Keratinocyte (primary cell): ENCODE data around the gene SCP2.

Source experiments
- EZH2 ChIP-seq: IDR thresholded peaks from one replicate; pipeline ENCODE4 v1.6.1; 2012; ENCODE audit warnings: inconsistent platforms, mild to moderate bottlenecking, low read length, moderate library complexity
- TF ChIP-seq, protein P1 (sequence below), 3 experiments: IDR thresholded peaks in 1 of 3; conservative IDR thresholded peaks in 1 of 3; optimal IDR thresholded peaks in 1 of 3; 2 replicates in 2 of 3; 3 replicates in 1 of 3; pipeline versions ENCODE3 to v1.5.1; 2011; ENCODE audit warnings: low read length in 3 of 3, mild to moderate bottlenecking in 3 of 3, moderate library complexity in 2 of 3, control low read depth in 1 of 3, inconsistent platforms in 1 of 3; ENCODE audit not compliant: insufficient read depth in 2 of 3; ENCODE audit errors: extremely low read depth in 1 of 3

DNA sequence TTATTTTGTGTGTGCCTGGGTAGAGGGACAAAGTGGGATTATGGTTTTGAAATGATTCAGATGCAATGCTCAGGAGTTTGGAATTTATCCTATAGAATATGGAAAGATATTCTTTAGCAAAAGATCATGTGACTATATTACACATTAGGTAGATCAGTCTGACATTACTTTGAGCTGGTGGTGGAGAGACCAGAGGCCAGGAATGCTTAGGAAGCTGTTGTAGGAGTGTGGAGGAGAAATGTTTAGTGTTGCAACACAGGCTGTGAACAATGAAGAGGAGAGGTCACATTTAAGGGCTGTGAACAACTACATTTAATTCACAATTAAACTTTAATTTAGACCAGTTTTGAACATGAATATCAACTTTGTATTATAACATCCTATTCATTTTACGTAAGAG, 89.6 kb downstream of the SCP2 start:
- TF ChIP-seq, protein P1, sequence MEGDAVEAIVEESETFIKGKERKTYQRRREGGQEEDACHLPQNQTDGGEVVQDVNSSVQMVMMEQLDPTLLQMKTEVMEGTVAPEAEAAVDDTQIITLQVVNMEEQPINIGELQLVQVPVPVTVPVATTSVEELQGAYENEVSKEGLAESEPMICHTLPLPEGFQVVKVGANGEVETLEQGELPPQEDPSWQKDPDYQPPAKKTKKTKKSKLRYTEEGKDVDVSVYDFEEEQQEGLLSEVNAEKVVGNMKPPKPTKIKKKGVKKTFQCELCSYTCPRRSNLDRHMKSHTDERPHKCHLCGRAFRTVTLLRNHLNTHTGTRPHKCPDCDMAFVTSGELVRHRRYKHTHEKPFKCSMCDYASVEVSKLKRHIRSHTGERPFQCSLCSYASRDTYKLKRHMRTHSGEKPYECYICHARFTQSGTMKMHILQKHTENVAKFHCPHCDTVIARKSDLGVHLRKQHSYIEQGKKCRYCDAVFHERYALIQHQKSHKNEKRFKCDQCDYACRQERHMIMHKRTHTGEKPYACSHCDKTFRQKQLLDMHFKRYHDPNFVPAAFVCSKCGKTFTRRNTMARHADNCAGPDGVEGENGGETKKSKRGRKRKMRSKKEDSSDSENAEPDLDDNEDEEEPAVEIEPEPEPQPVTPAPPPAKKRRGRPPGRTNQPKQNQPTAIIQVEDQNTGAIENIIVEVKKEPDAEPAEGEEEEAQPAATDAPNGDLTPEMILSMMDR (optimal IDR thresholded peaks at IDR 0.05 in 1 of 3, IDR thresholded peaks at IDR 0.05 in 1 of 3, conservative IDR thresholded peaks at IDR 0.05 in 1 of 3; ENCODE audit: extremely low read depth in 1 of 3, insufficient read depth in 2 of 3, low read length in 3 of 3), result no peak
- no peak for TF ChIP-seq EZH2
